NCI-H1092 (cell line): Measurements from ENCODE around the gene GAP43.

Experiments used
- DNase-seq: peaks from one replicate; lab custom pipeline; 2025; lab: John Stamatoyannopoulos, UW

The GAP43 gene

GRCh38 chr3:115662356-115662755, 39.0 kb downstream of the GAP43 start:
- no peak for DNase-seq

GRCh38 chr3:115663414-115663813, 40.1 kb downstream of the GAP43 start:
- no peak for DNase-seq

GRCh38 chr3:115666081-115666480, 42.8 kb downstream of the GAP43 start:
- no peak for DNase-seq

GRCh38 chr3:115666920-115667737, 43.8 kb downstream of the GAP43 start:
- no peak for DNase-seq

- no peak for DNase-seq
Measured at GRCh38 chr3:115667738-115668065, 44.4 kb downstream of the GAP43 start.

GRCh38 chr3:115670911-115671310, 47.6 kb downstream of the GAP43 start:
- no peak for DNase-seq

GRCh38 chr3:115671761-115672455, 48.6 kb downstream of the GAP43 start:
- DNase-seq: no peak

GRCh38 chr3:115673881-115674280, 50.6 kb downstream of the GAP43 start:
- DNase-seq: no peak

- no peak for DNase-seq
Measured at GRCh38 chr3:115676336-115676735, 53.0 kb downstream of the GAP43 start.

GRCh38 chr3:115680803-115681345, 57.6 kb downstream of the GAP43 start:
- DNase-seq: no peak

- no peak for DNase-seq
Measured at GRCh38 chr3:115681736-115682135, 58.4 kb downstream of the GAP43 start.

- DNase-seq: no peak
Measured at GRCh38 chr3:115683305-115683704, 60.0 kb downstream of the GAP43 start.

- DNase-seq: no peak
Measured at GRCh38 chr3:115683773-115684172, 60.5 kb downstream of the GAP43 start.

- no peak for DNase-seq
Measured at GRCh38 chr3:115685097-115685496, 61.8 kb downstream of the GAP43 start.

GRCh38 chr3:115687721-115688120, 64.4 kb downstream of the GAP43 start:
- DNase-seq: no peak

GRCh38 chr3:115688418-115688817, 65.1 kb downstream of the GAP43 start:
- no peak for DNase-seq

- no peak for DNase-seq
Measured at GRCh38 chr3:115689928-115690327, 66.6 kb downstream of the GAP43 start.

GRCh38 chr3:115691964-115692363, 68.7 kb downstream of the GAP43 start:
- no peak for DNase-seq

GRCh38 chr3:115692887-115693524, 69.7 kb downstream of the GAP43 start:
- peak; percentile 75 for DNase-seq

GRCh38 chr3:115693868-115694267, 70.6 kb downstream of the GAP43 start:
- no peak for DNase-seq

- DNase-seq: no peak
Measured at GRCh38 chr3:115695090-115695489, 71.8 kb downstream of the GAP43 start.

GRCh38 chr3:115697263-115698053, 74.1 kb downstream of the GAP43 start:
- no peak for DNase-seq
